ENCODE measurements around the gene CHL1. TPM values are rescaled to one million over a fixed set of nuclear protein-coding genes. Genes with fewer than 3 reads are reported as not detected.

Gene CHL1
- total and polyA plus RNA-seq, 8 donors: 1.1 to 10.7 (median 2.2) TPM

DNA sequence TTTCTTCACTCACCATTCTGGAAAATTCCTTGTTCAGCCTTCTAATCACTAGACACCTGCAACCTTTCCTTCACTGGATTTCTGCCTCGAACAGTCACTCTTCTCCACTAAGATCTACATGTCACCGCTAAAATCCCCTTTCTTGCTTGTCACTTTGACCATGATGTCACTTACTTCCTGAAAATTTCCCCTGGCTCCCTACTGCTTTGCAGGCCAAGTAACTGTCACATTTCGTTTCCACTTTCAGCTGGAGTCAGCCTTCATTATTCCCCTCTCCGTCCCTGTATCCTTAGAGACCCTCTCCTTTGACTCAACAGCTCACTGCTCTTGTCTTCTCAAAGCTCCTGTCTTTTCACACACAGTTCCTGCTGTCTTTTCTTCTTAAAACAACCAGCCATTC, 15.9 kb downstream of the CHL1 start:
- Histone ChIP-seq H3K36me3 (no peaks in the 10 kb centered on the region), H3K27ac (no peak overlapping the region), H3K4me1 (no peaks in the 10 kb centered on the region), H3K4me3 (no peak overlapping the region), H3K9me3 (no peaks in the 10 kb centered on the region), H3K27me3 (no peaks in the 10 kb centered on the region)
- TF ChIP-seq, protein P1, sequence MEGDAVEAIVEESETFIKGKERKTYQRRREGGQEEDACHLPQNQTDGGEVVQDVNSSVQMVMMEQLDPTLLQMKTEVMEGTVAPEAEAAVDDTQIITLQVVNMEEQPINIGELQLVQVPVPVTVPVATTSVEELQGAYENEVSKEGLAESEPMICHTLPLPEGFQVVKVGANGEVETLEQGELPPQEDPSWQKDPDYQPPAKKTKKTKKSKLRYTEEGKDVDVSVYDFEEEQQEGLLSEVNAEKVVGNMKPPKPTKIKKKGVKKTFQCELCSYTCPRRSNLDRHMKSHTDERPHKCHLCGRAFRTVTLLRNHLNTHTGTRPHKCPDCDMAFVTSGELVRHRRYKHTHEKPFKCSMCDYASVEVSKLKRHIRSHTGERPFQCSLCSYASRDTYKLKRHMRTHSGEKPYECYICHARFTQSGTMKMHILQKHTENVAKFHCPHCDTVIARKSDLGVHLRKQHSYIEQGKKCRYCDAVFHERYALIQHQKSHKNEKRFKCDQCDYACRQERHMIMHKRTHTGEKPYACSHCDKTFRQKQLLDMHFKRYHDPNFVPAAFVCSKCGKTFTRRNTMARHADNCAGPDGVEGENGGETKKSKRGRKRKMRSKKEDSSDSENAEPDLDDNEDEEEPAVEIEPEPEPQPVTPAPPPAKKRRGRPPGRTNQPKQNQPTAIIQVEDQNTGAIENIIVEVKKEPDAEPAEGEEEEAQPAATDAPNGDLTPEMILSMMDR (IDR thresholded peaks at IDR 0.05): no peak
- intact Hi-C loops (cut with DNase I): no loop called here
- DNase-seq: no peak
- no peak for ATAC-seq

DNA sequence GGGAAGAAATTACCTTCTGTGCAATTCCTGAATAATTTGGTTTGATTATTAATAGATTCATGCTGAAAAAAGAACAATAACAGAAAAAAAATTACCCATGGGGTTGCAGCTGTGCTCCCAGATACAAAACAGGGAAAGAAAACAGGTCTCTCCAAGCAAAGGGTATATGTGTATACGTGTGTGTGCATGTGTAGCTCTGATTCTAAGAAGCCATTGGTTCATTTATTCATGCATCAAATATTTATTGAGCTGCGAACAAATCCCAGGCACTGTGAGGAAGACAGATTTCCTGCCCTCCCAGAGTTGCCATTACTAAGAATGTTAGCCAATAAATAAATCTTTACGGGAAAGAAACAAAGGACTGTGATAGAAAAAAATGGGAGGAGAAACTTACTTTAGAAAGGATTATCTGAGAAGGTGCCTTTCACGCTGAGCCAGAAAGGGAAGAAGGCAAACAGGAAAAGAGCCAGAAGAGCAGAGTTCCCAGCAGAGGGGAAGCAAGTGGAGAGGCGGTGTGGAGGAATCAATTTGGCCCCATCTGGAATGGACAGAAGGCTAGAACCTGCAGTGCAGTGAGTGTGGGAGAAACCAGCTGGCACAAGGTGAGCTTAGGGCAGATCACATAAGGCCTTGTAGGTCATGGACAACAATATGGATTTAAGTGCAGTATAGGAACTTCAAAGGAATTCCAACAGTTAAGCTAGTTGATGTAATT, 20.7 kb downstream of the CHL1 start:
- TF ChIP-seq, protein P1 (IDR thresholded peaks at IDR 0.05): no peak
- ATAC-seq: no peak
- intact Hi-C loops (cut with DNase I): no loop called here
- Histone ChIP-seq H3K4me3 (no peak overlapping the region), H3K36me3 (no peaks in the 10 kb centered on the region), H3K9me3 (peaks cover 0 to 3% of the 10 kb centered on the region in 2 donors), H3K27ac (no peak overlapping the region), H3K27me3 (no peaks in the 10 kb centered on the region), H3K4me1 (no peaks in the 10 kb centered on the region)
- no peak for DNase-seq

DNA sequence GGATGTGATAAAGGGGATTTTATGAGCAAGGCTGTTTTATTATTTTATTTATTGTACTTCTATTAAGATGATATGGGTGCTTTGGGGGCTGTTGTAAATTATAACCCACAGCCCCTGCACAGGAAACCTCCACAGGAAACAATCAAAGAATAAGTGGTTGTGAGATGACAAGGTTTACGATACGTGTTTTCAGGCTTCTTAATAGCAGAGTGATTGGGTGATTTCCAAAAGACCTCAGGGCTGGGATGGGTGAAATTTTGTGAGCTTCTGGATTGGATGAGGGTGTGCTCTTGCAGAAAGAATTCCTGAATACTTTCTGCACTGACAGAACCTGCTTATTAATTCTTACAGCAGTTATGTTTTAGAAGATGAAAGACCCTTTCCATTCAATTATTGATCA, 21.4 kb downstream of the CHL1 start:
- TF ChIP-seq, protein P1 (IDR thresholded peaks at IDR 0.05): no peak
- intact Hi-C loops (cut with DNase I): no loop called here
- DNase-seq (no peak), ATAC-seq (no peak)
- no peak overlapping the region for H3K27ac ChIP-seq
- no peak overlapping the region for H3K4me3 ChIP-seq
- H3K27me3 ChIP-seq: no peaks in the 10 kb centered on the region
- peaks cover 0 to 10% of the 10 kb centered on the region in 2 donors for H3K9me3 ChIP-seq
- no peaks in the 10 kb centered on the region for H3K36me3 ChIP-seq
- no peaks in the 10 kb centered on the region for H3K4me1 ChIP-seq

DNA sequence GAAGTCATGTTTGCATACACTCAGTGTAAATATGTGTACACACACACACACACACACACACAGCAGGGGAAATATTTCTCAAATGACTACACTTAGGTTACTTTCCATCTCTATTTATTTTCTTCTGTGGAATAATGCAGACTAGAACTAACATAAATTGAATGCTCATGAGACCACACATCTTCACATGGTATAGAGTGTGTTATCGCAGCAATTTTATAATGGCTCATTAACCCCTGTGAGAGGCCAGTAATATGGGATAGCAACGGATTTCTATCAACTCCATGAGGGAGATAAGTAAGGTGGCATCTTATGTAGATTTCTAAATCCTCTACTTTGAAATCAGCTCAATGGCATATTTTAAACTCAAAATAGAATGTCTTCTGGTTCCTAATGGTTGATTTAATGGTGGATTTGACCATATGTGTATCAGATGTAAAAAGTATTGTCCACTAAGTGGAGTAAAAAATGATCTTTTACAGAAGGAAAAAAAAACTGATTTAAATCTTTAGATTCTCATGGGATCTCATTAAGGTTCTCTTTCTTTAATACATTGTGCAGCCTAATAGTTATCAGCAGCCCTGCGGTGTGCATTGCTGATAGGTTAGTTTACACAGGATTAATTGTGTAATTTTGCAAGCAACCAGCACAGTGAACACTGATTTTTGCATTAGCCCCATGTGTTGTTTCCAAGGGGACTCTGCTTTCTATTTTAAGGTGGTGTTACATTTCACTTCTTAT, 32.0 kb downstream of the CHL1 start:
- Histone ChIP-seq H3K36me3 (no peaks in the 10 kb centered on the region), H3K27ac (no peak overlapping the region), H3K4me3 (no peak overlapping the region), H3K9me3 (peaks cover 0 to 10% of the 10 kb centered on the region in 2 donors), H3K27me3 (no peaks in the 10 kb centered on the region), H3K4me1 (no peaks in the 10 kb centered on the region)
- intact Hi-C loops (cut with DNase I): no loop called here
- peak; percentile 32 for ATAC-seq
- TF ChIP-seq, protein P1 (IDR thresholded peaks at IDR 0.05): no peak
- DNase-seq: no peak

DNA sequence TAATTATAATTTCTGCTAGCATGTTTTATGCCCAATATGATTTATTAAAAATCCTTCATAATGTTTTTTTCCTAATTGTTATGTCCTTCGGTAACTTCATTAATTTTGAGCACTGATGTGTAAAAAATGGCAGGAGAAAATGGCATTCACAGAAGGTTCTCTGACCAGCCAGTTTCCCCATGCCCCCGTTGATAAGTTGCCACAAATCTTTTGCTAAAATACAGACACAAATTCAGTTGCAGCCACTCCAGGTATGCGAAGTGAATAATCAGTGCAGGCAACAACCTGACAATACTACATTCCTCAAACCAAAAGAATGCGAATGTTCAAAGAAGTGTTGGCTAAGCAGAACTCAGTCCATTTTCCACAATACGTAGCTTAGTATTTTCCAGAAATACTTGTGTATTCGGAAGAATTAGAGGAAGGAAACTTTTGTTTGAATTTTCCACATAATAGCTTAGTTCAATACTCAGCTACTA, 32.7 kb downstream of the CHL1 start:
- TF ChIP-seq, protein P1 (IDR thresholded peaks at IDR 0.05): no peak
- Histone ChIP-seq H3K27me3 (no peaks in the 10 kb centered on the region), H3K27ac (no peak overlapping the region), H3K36me3 (no peaks in the 10 kb centered on the region), H3K4me1 (no peaks in the 10 kb centered on the region), H3K9me3 (peaks cover 0 to 4% of the 10 kb centered on the region in 2 donors), H3K4me3 (no peak overlapping the region)
- DNase-seq (no peak), ATAC-seq (peak; percentile 66)
- intact Hi-C loops (cut with DNase I): no loop called here
